GM12878 (cell line): ENCODE data around the gene CMSS1. TPM values are rescaled to one million over a fixed set of nuclear protein-coding genes. Genes with fewer than 3 reads are reported as not detected.

Experiments used
- ATAC-seq: fragments of 200-7000 bp; cut with Tn5 transposase; 3 replicates; pipeline ENCODE4 v1.9.1; 2020; ENCODE audit warnings: mild to moderate bottlenecking, moderate library complexity
- BruUV-seq: library from RNA; stranded (reverse); fragments of 400-500 nt; replicated peaks from 2 replicates; lab custom pipeline; 2021; lab: Mats Ljungman, UMichigan
- CTCF ChIA-PET: fragments of 300-600 bp; sonication (Branson Sonifier 250); formaldehyde crosslinking; extraction: SDS; loops from one replicate; lab custom pipeline; 2021; ENCODE audit warnings: inconsistent platforms; lab: Yijun Ruan, JAX
- POLR2A ChIA-PET: fragments of 350-600 bp; formaldehyde crosslinking; extraction: SDS; loops from one replicate; lab custom pipeline; 2021; ENCODE audit warnings: inconsistent platforms; lab: Charles Lee
- RAD21 ChIA-PET: fragments of 300-600 bp; sonication (Branson Sonifier 250); formaldehyde crosslinking; loops from one replicate; lab custom pipeline; 2023; ENCODE audit warnings: antibody characterized with exemption; ENCODE audit not compliant: unreplicated experiment; lab: Charles Lee
- SMC1A ChIA-PET: fragments of 300-600 bp; sonication (Branson Sonifier 250); formaldehyde crosslinking; loops from one replicate; lab custom pipeline; 2023; ENCODE audit not compliant: unreplicated experiment, uncharacterized antibody; lab: Charles Lee
- DNase-seq: peaks from one replicate; pipeline ENCODE4 v3.0.0-alpha.2; 2011; ENCODE audit warnings: low read depth, low spot score
- FAIRE-seq: peaks from 3 replicates; lab custom pipeline; 2011; peaks lifted over from hg19 to GRCh38; lab: Jason Lieb, UNC
- H2AFZ ChIP-seq: 2 replicates; pipeline ENCODE4 v1.6.0; 2011; ENCODE audit warnings: low read depth, low read length, control low read depth; ENCODE audit not compliant: control insufficient read depth
- H3K27ac ChIP-seq: 2 replicates; pipeline ENCODE4 v1.5.1; 2011; ENCODE audit warnings: control low read depth; ENCODE audit not compliant: control insufficient read depth, insufficient read depth
- H3K27me3 ChIP-seq, 2 experiments: replicated peaks in 1 of 2; 2 replicates each; pipeline versions ENCODE4 v1.6.0 to v1.6.1; 2011; ENCODE audit warnings: low read length in 1 of 2; ENCODE audit not compliant: control insufficient read depth in 2 of 2, insufficient read depth in 2 of 2
- H3K36me3 ChIP-seq, 2 experiments: 2 replicates each; pipeline ENCODE4 v1.5.1; 2011; ENCODE audit warnings: low read length in 1 of 2; ENCODE audit not compliant: control insufficient read depth in 2 of 2, insufficient read depth in 2 of 2
- H3K4me1 ChIP-seq: 2 replicates; pipeline ENCODE4 v1.6.1; 2011; ENCODE audit warnings: mild to moderate bottlenecking, low read length, moderate library complexity, mixed read lengths; ENCODE audit not compliant: control insufficient read depth, insufficient read depth
- H3K4me2 ChIP-seq: 2 replicates; pipeline ENCODE4 v1.6.0; 2011; ENCODE audit warnings: control low read depth; ENCODE audit not compliant: control insufficient read depth, insufficient read depth
- H3K4me3 ChIP-seq: fragments of 200-600 bp; sonication (generic); 2 replicates; pipeline ENCODE4 v1.5.1; 2016
- H3K79me2 ChIP-seq: 2 replicates; pipeline ENCODE4 v1.6.0; 2011; ENCODE audit warnings: low read length; ENCODE audit not compliant: control insufficient read depth, insufficient read depth
- H3K9ac ChIP-seq: 2 replicates; pipeline ENCODE4 v1.8.0; 2011; ENCODE audit warnings: low read length, control low read depth, mixed read lengths; ENCODE audit not compliant: control insufficient read depth, insufficient read depth
- H3K9me3 ChIP-seq: replicated peaks from 3 replicates; pipeline ENCODE4 v1.5.1; 2011; ENCODE audit warnings: mild to moderate bottlenecking, low read length; ENCODE audit not compliant: control insufficient read depth, insufficient read depth
- H4K20me1 ChIP-seq: 2 replicates; pipeline ENCODE4 v1.6.0; 2011; ENCODE audit not compliant: control insufficient read depth, insufficient read depth
- ASH2L ChIP-seq: fragments of 300-600, 200-600 bp; sonication (generic); IDR thresholded peaks from 2 replicates; pipeline ENCODE4 v1.6.1; 2017; ENCODE audit warnings: low read depth, mild to moderate bottlenecking, borderline replicate concordance
- BHLHE40 ChIP-seq, 2 experiments: fragments of 450-650 bp in 1 of 2; IDR thresholded peaks; 2 replicates each; pipeline ENCODE4 v1.6.1; 2011 to 2017; ENCODE audit warnings: low read depth in 2 of 2, borderline replicate concordance in 1 of 2, improper control_type of control experiment in 1 of 2, low read length in 1 of 2, mild to moderate bottlenecking in 1 of 2
- CBFB ChIP-seq: IDR thresholded peaks from 2 replicates; pipeline ENCODE4 v1.6.1; 2016; ENCODE audit warnings: antibody characterized with exemption, low read depth
- CEBPB ChIP-seq, 2 experiments: fragments of 150-350 bp in 1 of 2; IDR thresholded peaks; 2 replicates each; pipeline ENCODE4 v1.6.1; 2012 to 2014; ENCODE audit warnings: low read depth in 2 of 2, low read length in 2 of 2, borderline replicate concordance in 1 of 2, inconsistent platforms in 1 of 2
- GATAD2B ChIP-seq: fragments of 450-650 bp; conservative IDR thresholded peaks from 2 replicates; pipeline ENCODE4 v1.6.1; 2017; ENCODE audit warnings: low read depth, mild to moderate bottlenecking, moderate library complexity
- IRF4 ChIP-seq: IDR thresholded peaks from 2 replicates; pipeline ENCODE4 v1.6.1; 2011; ENCODE audit warnings: low read depth, low read length
- MXI1 ChIP-seq: fragments of 150-350 bp; IDR thresholded peaks from 2 replicates; pipeline ENCODE4 v1.6.1; 2011; ENCODE audit warnings: low read depth, mild to moderate bottlenecking, inconsistent platforms, low read length, improper control_type of control experiment
- MYB ChIP-seq: fragments of 150-350 bp; IDR thresholded peaks from 2 replicates; pipeline ENCODE4 v1.6.1; 2014; ENCODE audit warnings: mild to moderate bottlenecking, low read depth, low read length, borderline replicate concordance
- NFXL1 ChIP-seq: fragments of 450-650 bp; IDR thresholded peaks from 2 replicates; pipeline ENCODE4 v1.6.1; 2017; ENCODE audit warnings: antibody characterized with exemption, mild to moderate bottlenecking, borderline replicate concordance
- NFYB ChIP-seq: IDR thresholded peaks from 2 replicates; pipeline ENCODE4 v1.6.1; 2011; ENCODE audit warnings: low read depth, mild to moderate bottlenecking, low read length, improper control_type of control experiment, moderate library complexity; ENCODE audit not compliant: insufficient read depth
- PAX8 ChIP-seq: fragments of 450-650 bp; IDR thresholded peaks from 2 replicates; pipeline ENCODE4 v1.6.1; 2017; ENCODE audit warnings: mild to moderate bottlenecking, moderate library complexity
- POLR2AphosphoS2 ChIP-seq: IDR thresholded peaks from 2 replicates; pipeline ENCODE4 v1.6.1; 2011; ENCODE audit warnings: low read depth, mild to moderate bottlenecking, low read length, improper control_type of control experiment, moderate library complexity
- RAD21 ChIP-seq: IDR thresholded peaks from 2 replicates; pipeline ENCODE4 v1.6.1; 2011; ENCODE audit warnings: mild to moderate bottlenecking, low read depth, low read length, moderate library complexity; ENCODE audit not compliant: insufficient read depth
- RFX5 ChIP-seq: IDR thresholded peaks from 2 replicates; pipeline ENCODE4 v1.6.1; 2011; ENCODE audit warnings: low read depth, low read length, improper control_type of control experiment
- SMAD5 ChIP-seq: IDR thresholded peaks from 2 replicates; pipeline ENCODE4 v1.6.1; 2016; ENCODE audit warnings: antibody characterized with exemption, low read depth
- SREBF2 ChIP-seq: IDR thresholded peaks from 2 replicates; pipeline ENCODE4 v1.6.1; 2012; ENCODE audit warnings: mild to moderate bottlenecking, low read length
- WRNIP1 ChIP-seq: IDR thresholded peaks from 2 replicates; pipeline ENCODE4 v1.6.1; 2011; ENCODE audit warnings: low read depth, low read length, improper control_type of control experiment, borderline replicate concordance
- in situ Hi-C: fragments of 300-500 bp; cut with MboI; formaldehyde crosslinking; loops from 9 replicates; pipeline ENCODE4 v1.14.3; 2018; ENCODE audit warnings: mixed read lengths
- intact Hi-C: fragments of 100-400 bp; cut with micrococcal nuclease; formaldehyde crosslinking; loops from one replicate; pipeline ENCODE4 v1.14.2; 2022; ENCODE audit not compliant: unreplicated experiment
- polyA plus RNA-seq, 11 experiments: library from polyadenylated mRNA; depleted of rRNA in 4 of 11; unstranded in 6 of 11; stranded (reverse) in 5 of 11; fragments of >200 nt; fragmentation: Nextera tagmentation in 4 of 11; fragmentation: Illumina TruSeq in 1 of 11; extraction: Ambion mirVana in 4 of 11; extraction: Trizol in 1 of 11; gene quantifications; 1 replicate in 1 of 11; 2 replicates in 10 of 11; pipeline versions ENCODE4 v1.2.1 to v1.2.3, GENCODE V29; 2011 to 2016; ENCODE audit warnings: inconsistent platforms in 2 of 11, missing spikeins in 2 of 11, low read depth in 1 of 11
- total RNA-seq, 4 experiments: library from RNA; depleted of rRNA in 3 of 4; stranded (reverse); fragments of >200 nt in 3 of 4; fragmentation: Illumina TruSeq in 1 of 4; extraction: Trizol in 1 of 4; gene quantifications; 2 replicates each; pipeline versions ENCODE4 v1.2.1 to v1.2.3, GENCODE V29; 2013 to 2021
- TF ChIP-seq, protein P1 (sequence below): IDR thresholded peaks from 2 replicates; pipeline ENCODE4 v1.6.1; 2011; ENCODE audit warnings: borderline replicate concordance, low read depth, mild to moderate bottlenecking, moderate library complexity, low read length; ENCODE audit not compliant: insufficient read depth, poor library complexity, severe bottlenecking
- TF ChIP-seq, protein P2 (sequence below): fragments of 150-350 bp; IDR thresholded peaks from 2 replicates; pipeline ENCODE4 v1.6.1; 2016; ENCODE audit warnings: low read depth, low read length

Gene CMSS1
- total and polyA plus RNA-seq, 10 of the 15 experiments (the other 5 are each of a cell fraction or from before 2014, with no cell fraction given) = 31.0 to 118 (median 70.1) TPM

DNA sequence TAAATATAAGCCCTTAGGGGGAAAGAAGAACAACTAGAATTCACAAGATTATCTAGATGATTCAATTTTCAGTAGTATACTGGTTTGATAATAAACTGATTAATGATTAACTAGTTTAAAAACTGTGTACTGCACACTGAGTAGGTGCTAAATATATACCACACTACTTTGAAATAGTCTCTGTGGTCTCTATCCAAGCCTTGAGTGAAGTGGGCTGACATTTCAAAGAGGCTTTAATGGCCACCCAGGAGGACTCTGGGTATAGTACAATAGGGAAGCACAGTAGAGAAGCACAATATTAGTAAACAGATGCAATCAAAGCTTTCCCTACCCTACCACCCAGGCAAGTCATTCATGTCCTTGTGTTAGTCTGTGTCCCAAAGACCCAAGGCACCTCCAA is 249.9 kb downstream of the CMSS1 start:
- BruUV-seq = no TSS peak
- Histone ChIP-seq H3K9me3 (no peaks in the 10 kb centered on the region; the same call in 2 of the 3 replicates), H3K4me2 (no peak overlapping the region), H4K20me1 (no peaks in the 10 kb centered on the region), H2AFZ (no peak overlapping the region), H3K9ac (no peak overlapping the region), H3K4me3 (no peak overlapping the region), H3K27me3 (no peaks in the 10 kb centered on the region), H3K79me2 (no peaks in the 10 kb centered on the region), H3K36me3 (no peaks in the 10 kb centered on the region), H3K27ac (no peak overlapping the region), H3K4me1 (peaks cover 11% of the 10 kb centered on the region)
- in situ Hi-C loops = loop anchor here (5.0 kb wide), 2 partner anchors 185 to 230 kb away; no protein-coding TSS in a partner anchor
- ATAC-seq (peak; percentile 10; the same call in 2 of the 3 replicates), DNase-seq (no peak), FAIRE-seq (no peak)
- ChIA-PET CTCF (interaction anchor here (1.0 to 5.3 kb wide), 8 partner anchors 12 to 235 kb away, joined by 3 to 112 read pairs (median 18); no protein-coding TSS in a partner anchor), SMC1A (interaction anchor here (0.6 to 3.4 kb wide), 4 partner anchors 24 to 287 kb away, joined by 3 to 47 read pairs (median 8); no protein-coding TSS in a partner anchor), RAD21 (interaction anchor here (2.6 to 2.8 kb wide), 2 partner anchors 187 to 224 kb away, joined by 16 to 42 read pairs; no protein-coding TSS in a partner anchor), POLR2A (no interaction called here)
- intact Hi-C loops = loop anchor here (5.0 kb wide), 1 partner anchor 225 kb away; no protein-coding TSS in a partner anchor
- TF ChIP-seq BHLHE40 (IDR thresholded peaks at IDR 0.05; ENCODE audit: borderline replicate concordance in 1 of 2, low read depth in 2 of 2, low read length in 1 of 2) (no peak), SREBF2 (no peak), POLR2AphosphoS2 (no peak), MXI1 (no peak), RFX5 (no peak), NFXL1 (no peak), IRF4 (no peak), NFYB (no peak), CEBPB (IDR thresholded peaks at IDR 0.05; ENCODE audit: borderline replicate concordance in 1 of 2, low read depth in 2 of 2, low read length in 2 of 2) (no peak), WRNIP1 (no peak), GATAD2B (no peak), ASH2L (no peak), PAX8 (no peak), SMAD5 (no peak), RAD21 (no peak), MYB (no peak), CBFB (no peak)
- TF ChIP-seq, protein P1, sequence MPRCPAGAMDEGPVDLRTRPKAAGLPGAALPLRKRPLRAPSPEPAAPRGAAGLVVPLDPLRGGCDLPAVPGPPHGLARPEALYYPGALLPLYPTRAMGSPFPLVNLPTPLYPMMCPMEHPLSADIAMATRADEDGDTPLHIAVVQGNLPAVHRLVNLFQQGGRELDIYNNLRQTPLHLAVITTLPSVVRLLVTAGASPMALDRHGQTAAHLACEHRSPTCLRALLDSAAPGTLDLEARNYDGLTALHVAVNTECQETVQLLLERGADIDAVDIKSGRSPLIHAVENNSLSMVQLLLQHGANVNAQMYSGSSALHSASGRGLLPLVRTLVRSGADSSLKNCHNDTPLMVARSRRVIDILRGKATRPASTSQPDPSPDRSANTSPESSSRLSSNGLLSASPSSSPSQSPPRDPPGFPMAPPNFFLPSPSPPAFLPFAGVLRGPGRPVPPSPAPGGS = no peak
- TF ChIP-seq, protein P2, sequence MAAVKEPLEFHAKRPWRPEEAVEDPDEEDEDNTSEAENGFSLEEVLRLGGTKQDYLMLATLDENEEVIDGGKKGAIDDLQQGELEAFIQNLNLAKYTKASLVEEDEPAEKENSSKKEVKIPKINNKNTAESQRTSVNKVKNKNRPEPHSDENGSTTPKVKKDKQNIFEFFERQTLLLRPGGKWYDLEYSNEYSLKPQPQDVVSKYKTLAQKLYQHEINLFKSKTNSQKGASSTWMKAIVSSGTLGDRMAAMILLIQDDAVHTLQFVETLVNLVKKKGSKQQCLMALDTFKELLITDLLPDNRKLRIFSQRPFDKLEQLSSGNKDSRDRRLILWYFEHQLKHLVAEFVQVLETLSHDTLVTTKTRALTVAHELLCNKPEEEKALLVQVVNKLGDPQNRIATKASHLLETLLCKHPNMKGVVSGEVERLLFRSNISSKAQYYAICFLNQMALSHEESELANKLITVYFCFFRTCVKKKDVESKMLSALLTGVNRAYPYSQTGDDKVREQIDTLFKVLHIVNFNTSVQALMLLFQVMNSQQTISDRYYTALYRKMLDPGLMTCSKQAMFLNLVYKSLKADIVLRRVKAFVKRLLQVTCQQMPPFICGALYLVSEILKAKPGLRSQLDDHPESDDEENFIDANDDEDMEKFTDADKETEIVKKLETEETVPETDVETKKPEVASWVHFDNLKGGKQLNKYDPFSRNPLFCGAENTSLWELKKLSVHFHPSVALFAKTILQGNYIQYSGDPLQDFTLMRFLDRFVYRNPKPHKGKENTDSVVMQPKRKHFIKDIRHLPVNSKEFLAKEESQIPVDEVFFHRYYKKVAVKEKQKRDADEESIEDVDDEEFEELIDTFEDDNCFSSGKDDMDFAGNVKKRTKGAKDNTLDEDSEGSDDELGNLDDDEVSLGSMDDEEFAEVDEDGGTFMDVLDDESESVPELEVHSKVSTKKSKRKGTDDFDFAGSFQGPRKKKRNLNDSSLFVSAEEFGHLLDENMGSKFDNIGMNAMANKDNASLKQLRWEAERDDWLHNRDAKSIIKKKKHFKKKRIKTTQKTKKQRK = no peak
